Activated CD8-positive, alpha-beta memory T cell treated with anti-CD3 and anti-CD28 coated beads for 36 hours (primary cell): ENCODE measurements around the gene ARHGEF12. TPM values are rescaled to one million over a fixed set of nuclear protein-coding genes. Genes with fewer than 3 reads are reported as not detected.

ENCODE experiments used
- CTCF ChIA-PET: fragments of 350-600 bp; sonication (Branson Sonifier 250); formaldehyde crosslinking; loops from one replicate; lab custom pipeline; 2021; ENCODE audit warnings: antibody characterized with exemption; lab: Charles Lee
- POLR2A ChIA-PET: fragments of 350-600 bp; sonication (Branson Sonifier 250); formaldehyde crosslinking; loops from one replicate; lab custom pipeline; 2021; ENCODE audit warnings: antibody characterized with exemption; lab: Charles Lee
- total RNA-seq, 2 experiments: library from RNA; stranded (reverse); gene quantifications; one replicate each; pipeline ENCODE4 v1.2.3, GENCODE V29; 2021

Gene ARHGEF12
- total RNA-seq, 2 experiments from 2014 or later = 31.0 to 31.7 TPM

DNA sequence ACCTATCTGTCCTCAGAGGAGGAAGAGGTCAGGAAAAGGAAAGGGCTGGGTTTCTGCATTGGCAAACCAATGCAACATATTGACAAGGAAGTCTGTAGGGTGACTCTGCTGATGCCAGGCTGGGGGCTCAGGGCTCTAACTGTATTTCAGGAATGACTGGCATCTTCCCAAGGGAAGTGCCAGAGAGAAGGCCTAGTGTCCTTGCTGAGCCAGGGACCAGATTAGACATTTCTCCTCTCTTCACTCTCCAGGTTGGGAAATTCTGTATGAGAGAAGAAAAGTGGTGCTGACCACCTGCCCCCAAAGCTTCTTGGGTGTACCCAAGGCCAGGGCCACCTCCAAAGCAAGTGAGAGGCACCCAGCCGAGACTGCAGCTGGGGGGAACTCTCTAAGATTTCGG, 202.5 kb downstream of the ARHGEF12 start:
- POLR2A ChIA-PET = no interaction called here

More for the DNA sequence above, 202.5 kb downstream of the ARHGEF12 start:
- CTCF ChIA-PET = no interaction called here

Other genes starting within 250 kb of the ARHGEF12 start
- not detected for gene TRIM29, start 198.3 kb upstream of the ARHGEF12 start, total RNA-seq
- gene OAF, start 125.4 kb upstream of the ARHGEF12 start, total RNA-seq = 1 to 10 TPM; 3.6 to 4.8 TPM
- gene POU2F3, start 96.3 kb upstream of the ARHGEF12 start, total RNA-seq = not detected
- gene TLCD5, start 11.1 kb upstream of the ARHGEF12 start, total RNA-seq = 1 to 10 TPM; 2.0 to 2.5 TPM
- gene GRIK4, start 175.3 kb downstream of the ARHGEF12 start, total RNA-seq = under 1 TPM in 1 of 2 experiments, not detected in 1; 0.08 TPM